Osteoblast (primary cell): ENCODE data around the gene USH2A. TPM values are rescaled to one million over a fixed set of nuclear protein-coding genes. Genes with fewer than 3 reads are reported as not detected.

ENCODE experiments used
- DNase-seq: peaks from one replicate; pipeline ENCODE4 v3.0.0; 2011; ENCODE audit warnings: low spot score, mixed read lengths; ENCODE audit not compliant: insufficient read length; ENCODE audit errors: missing footprints
- H2AFZ ChIP-seq: 2 replicates; pipeline ENCODE4 v1.6.0; 2011; ENCODE audit warnings: mild to moderate bottlenecking, low read length
- H3K27ac ChIP-seq: 2 replicates; pipeline ENCODE4 v1.5.1; 2011; ENCODE audit warnings: mild to moderate bottlenecking, low read depth, low read length, moderate library complexity
- H3K27me3 ChIP-seq: 2 replicates; pipeline ENCODE4 v1.6.0; 2012; ENCODE audit warnings: mild to moderate bottlenecking, control low read depth, inconsistent platforms, low read length, moderate library complexity; ENCODE audit not compliant: insufficient read depth
- H3K36me3 ChIP-seq: 2 replicates; pipeline ENCODE4 v1.5.1; 2011; ENCODE audit warnings: mild to moderate bottlenecking, low read length, control low read depth, moderate library complexity; ENCODE audit not compliant: insufficient read depth
- H3K4me1 ChIP-seq: 2 replicates; pipeline ENCODE4 v1.5.1; 2011; ENCODE audit warnings: mild to moderate bottlenecking, low read length, control low read depth, moderate library complexity; ENCODE audit not compliant: insufficient read depth
- H3K4me2 ChIP-seq: 2 replicates; pipeline ENCODE4 v1.6.0; 2011; ENCODE audit warnings: mild to moderate bottlenecking, low read length; ENCODE audit not compliant: insufficient read depth
- H3K4me3 ChIP-seq: fragments of 200-600 bp; sonication (generic); 3 replicates; pipeline ENCODE4 v1.5.1; 2012; ENCODE audit warnings: mild to moderate bottlenecking, low read length, inconsistent platforms; ENCODE audit not compliant: insufficient read depth
- H3K79me2 ChIP-seq: 2 replicates; pipeline ENCODE4 v1.6.0; 2012; ENCODE audit warnings: mild to moderate bottlenecking, low read length, control low read depth, inconsistent platforms; ENCODE audit not compliant: insufficient read depth
- H3K9me3 ChIP-seq: 2 replicates; pipeline ENCODE4 v1.5.1; 2011; ENCODE audit warnings: low read depth, low read length, control low read depth
- H4K20me1 ChIP-seq: 2 replicates; pipeline ENCODE4 v1.6.0; 2012; ENCODE audit warnings: mild to moderate bottlenecking, low read length, control low read depth; ENCODE audit not compliant: insufficient read depth
- CTCF ChIP-seq: IDR thresholded peaks from 2 replicates; pipeline ENCODE4 v1.5.1; 2011; ENCODE audit warnings: mild to moderate bottlenecking, low read depth, low read length, moderate library complexity; ENCODE audit errors: extremely low read depth
- total RNA-seq: library from RNA; depleted of rRNA; stranded (reverse); fragments of >200 nt; gene quantifications from 2 replicates; pipeline ENCODE4 v1.2.3, GENCODE V29; 2012

The USH2A gene
- total RNA-seq, 1 donor = under 0.01 TPM

- Histone ChIP-seq H3K36me3 (no peaks in the 10 kb centered on the region), H3K4me3 (no peak overlapping the region), H4K20me1 (no peaks in the 10 kb centered on the region), H3K4me2 (peak overlapping the region; percentile 16), H3K27ac (no peak overlapping the region), H3K27me3 (no peaks in the 10 kb centered on the region), H3K79me2 (no peaks in the 10 kb centered on the region), H2AFZ (no peak overlapping the region), H3K4me1 (no peaks in the 10 kb centered on the region), H3K9me3 (no peaks in the 10 kb centered on the region)
- no peak for TF ChIP-seq CTCF
- DNase-seq = no peak
Observed at GRCh38 chr1:215710899-215711225, 712.4 kb downstream of the USH2A start.

- H3K9me3 ChIP-seq = no peaks in the 10 kb centered on the region
- H2AFZ ChIP-seq = peak overlapping the region; percentile 18
- H3K4me1 ChIP-seq = no peaks in the 10 kb centered on the region
- H3K27me3 ChIP-seq = no peaks in the 10 kb centered on the region
- no peaks in the 10 kb centered on the region for H4K20me1 ChIP-seq
- DNase-seq = no peak
- TF ChIP-seq CTCF = peak; percentile 75
- H3K36me3 ChIP-seq = no peaks in the 10 kb centered on the region
- no peak overlapping the region for H3K4me3 ChIP-seq
- peak overlapping the region; percentile 16 for H3K4me2 ChIP-seq
- no peak overlapping the region for H3K27ac ChIP-seq
- H3K79me2 ChIP-seq = no peaks in the 10 kb centered on the region
Observed at GRCh38 chr1:215710036-215710898, 713.0 kb downstream of the USH2A start.

- Histone ChIP-seq H3K9me3 (no peaks in the 10 kb centered on the region), H3K4me1 (no peaks in the 10 kb centered on the region), H3K4me2 (no peak overlapping the region), H2AFZ (no peak overlapping the region), H3K79me2 (no peaks in the 10 kb centered on the region), H3K36me3 (no peaks in the 10 kb centered on the region), H3K27me3 (no peaks in the 10 kb centered on the region), H4K20me1 (no peaks in the 10 kb centered on the region), H3K27ac (no peak overlapping the region), H3K4me3 (no peak overlapping the region)
- DNase-seq = no peak
- no peak for TF ChIP-seq CTCF
Observed at GRCh38 chr1:215704089-215704860, 719.0 kb downstream of the USH2A start.

GRCh38 chr1:215682232-215682631 lies 741.0 kb downstream of the USH2A start:
- H2AFZ ChIP-seq = no peak overlapping the region

More at GRCh38 chr1:215682232-215682631, 741.0 kb downstream of the USH2A start:
- no peaks in the 10 kb centered on the region for H4K20me1 ChIP-seq
- H3K27me3 ChIP-seq = no peaks in the 10 kb centered on the region
- no peak overlapping the region for H3K27ac ChIP-seq
- no peaks in the 10 kb centered on the region for H3K4me1 ChIP-seq
- DNase-seq = no peak
- no peak overlapping the region for H3K4me3 ChIP-seq
- no peaks in the 10 kb centered on the region for H3K36me3 ChIP-seq
- H3K4me2 ChIP-seq = no peak overlapping the region
- no peak for TF ChIP-seq CTCF
- H3K79me2 ChIP-seq = no peaks in the 10 kb centered on the region
- H3K9me3 ChIP-seq = no peaks in the 10 kb centered on the region
